ENCODE data around the gene ALDH1B1.

The ALDH1B1 gene

DNA sequence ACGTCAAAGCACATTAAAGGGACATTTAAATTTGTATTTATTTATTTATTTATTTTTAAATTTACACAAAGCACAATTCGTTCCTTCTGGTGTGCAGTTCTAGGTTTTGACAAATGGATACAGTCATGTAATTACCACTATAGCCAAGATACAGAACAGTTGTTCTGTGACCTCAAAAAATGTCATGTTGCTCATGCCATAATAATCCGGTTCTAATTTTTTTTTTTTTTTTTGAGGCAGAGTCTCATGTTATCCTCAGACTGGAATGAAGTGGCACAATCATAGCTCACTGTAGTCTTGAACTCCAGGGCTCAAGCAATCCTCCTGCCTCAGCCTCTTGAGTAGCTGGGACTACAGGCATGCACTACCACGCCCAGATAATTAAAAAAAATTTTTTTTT is 24.0 kb downstream of the ALDH1B1 start:
- DNase-seq (ENCODE audit: low read depth in 2 of 2), result no peak

DNA sequence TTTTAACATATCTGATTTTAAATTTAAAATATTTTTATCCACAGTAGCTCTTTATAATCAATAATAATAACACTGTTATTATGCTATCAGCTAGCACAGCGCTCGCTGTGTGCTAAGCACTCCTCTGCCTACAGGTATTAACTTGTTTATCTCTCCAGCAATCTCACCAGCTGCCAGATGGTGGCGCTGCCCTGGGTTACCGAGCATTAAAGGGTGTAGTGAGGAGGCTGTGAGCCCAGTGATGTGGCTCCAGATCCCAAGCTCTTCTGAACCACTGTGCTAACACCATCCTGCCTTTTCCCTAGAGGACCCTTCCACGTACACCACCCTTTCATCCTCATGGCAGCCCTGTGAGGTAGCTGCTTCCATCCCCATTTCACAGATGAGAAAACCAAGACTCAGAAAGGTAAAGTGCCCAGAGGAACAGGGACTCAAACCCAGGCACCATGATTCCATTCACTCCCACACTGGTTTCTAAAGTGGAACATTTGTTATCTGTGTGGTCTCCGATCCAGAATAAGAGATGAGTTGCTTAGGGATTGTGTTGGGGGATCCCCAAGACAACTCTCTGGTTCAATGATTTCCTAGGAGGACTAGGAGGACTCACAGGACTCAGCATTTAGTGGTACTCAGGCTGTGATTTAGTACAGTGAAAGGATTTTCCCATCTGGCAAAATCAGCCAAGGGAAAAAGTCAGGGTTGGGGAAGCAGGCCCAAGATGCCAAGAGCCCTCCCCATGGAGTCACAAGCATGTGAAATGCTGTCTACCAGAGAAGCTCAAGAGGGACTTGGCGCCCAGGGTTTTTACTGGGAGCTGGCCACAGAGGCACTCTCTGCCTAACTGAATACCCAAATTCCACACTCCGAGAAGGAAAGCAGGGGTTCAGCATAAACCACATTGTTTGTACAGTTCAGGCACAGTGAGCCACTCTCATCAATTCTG is 24.8 kb downstream of the ALDH1B1 start:
- no peak for DNase-seq (ENCODE audit: low read depth in 2 of 2)

DNA sequence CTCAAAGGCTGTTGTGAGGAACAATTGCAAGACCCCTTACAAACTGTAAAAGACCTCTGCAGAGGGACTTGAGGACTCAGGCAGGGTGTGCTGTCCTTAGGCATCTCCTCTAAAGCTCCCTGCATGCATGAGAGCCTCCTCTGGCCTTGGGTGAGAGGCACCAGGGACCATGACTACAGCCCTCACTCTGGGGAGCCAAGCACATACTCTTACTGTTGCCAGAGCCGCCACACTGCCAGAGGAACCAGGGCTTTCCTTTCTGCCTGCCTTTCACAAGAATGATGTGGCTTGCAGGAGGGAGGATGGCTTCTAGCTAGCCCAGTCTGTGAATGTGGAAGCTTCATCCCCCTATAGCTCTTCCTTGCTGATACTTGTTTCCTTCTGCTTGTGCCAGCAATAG is 25.9 kb downstream of the ALDH1B1 start:
- no peak for DNase-seq (ENCODE audit: low read depth in 2 of 2)

DNA sequence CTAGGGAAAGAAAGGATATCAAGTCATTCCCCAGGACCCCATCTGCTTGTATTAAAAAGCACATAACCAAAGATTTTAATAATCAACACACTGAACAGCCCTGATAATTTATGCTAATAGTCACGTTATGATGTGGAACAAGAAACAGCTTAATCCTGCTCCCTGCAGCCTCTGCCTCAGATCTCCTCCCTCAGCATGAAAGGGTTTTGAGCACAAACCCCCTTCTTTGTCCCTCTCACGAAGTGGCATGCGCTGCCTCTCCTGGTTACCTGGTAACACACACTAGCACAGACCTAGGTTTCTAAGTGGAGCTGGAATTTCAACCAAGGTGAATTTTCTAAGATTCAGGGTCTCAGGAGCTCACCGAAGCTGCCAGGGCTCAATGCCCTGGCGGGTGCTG is 26.7 kb downstream of the ALDH1B1 start:
- DNase-seq (ENCODE audit: low read depth in 2 of 2), result no peak

DNA sequence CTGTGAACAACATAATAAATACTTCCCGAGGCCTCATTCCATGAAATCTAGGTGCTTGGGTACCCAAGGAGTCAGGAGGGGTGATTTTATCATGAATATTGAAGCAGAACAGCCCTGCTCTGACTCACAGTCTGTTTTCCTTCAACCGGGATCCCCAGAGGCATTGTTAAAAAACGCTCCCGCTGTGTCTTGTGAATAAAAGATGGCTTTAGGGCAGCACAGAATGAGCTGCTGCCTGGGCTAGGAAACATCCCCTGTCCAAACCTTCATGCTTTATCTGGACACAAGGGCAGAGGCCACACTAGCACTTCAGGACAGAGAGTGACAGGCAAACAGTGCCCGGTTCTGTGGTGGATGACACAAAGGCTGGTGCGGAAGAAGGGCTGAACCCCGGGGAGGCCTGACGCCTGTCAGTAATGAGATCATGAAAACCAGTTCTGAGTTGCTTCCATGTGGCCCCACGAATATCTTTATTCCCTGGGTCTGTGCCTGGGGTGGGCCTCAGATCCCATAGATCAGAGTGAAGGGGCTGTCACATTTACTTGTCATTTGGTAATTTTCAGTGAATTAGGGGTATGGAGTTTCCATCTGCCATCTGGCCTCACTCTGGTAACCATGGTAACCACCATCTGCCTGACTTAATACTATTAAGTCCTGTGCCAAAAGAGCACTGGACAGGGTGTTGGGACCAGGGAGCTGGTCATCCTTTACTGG is 29.2 kb downstream of the ALDH1B1 start:
- no peak for DNase-seq (ENCODE audit: low read depth in 2 of 2)

DNA sequence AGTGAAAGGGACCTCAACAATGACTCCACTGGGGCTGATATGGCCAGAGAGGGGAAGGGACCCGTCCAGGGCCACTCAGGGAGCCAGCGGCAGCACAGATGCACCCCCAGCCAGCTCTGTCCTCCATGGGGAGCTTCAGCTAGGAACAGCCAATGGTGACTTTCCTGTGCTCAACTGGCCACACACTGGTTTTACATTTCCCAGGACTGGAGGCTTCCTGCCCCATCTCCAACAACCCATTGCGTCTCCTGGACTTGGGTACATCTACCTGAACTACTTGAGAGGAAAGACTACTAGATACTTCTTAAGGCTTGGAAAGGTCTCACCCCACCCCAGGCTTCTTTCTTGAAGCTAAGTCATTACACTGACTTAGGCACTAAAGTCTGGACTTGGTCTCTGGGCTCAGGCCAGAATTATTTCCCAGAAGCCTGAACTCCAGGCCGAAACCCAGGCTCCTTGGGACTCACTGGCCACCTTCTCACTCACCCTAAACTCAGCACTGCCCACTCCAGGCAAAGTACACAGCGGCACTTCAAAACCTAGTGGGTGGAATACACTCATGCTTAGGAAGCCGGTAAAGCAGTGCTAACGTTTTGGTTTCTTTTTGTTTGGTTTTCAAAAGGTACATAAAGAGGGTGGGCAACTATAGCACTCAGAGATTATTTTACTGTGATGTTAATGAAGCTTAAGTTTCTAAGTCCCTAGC is 30.2 kb downstream of the ALDH1B1 start:
- DNase-seq (ENCODE audit: low read depth in 2 of 2), result no peak

DNA sequence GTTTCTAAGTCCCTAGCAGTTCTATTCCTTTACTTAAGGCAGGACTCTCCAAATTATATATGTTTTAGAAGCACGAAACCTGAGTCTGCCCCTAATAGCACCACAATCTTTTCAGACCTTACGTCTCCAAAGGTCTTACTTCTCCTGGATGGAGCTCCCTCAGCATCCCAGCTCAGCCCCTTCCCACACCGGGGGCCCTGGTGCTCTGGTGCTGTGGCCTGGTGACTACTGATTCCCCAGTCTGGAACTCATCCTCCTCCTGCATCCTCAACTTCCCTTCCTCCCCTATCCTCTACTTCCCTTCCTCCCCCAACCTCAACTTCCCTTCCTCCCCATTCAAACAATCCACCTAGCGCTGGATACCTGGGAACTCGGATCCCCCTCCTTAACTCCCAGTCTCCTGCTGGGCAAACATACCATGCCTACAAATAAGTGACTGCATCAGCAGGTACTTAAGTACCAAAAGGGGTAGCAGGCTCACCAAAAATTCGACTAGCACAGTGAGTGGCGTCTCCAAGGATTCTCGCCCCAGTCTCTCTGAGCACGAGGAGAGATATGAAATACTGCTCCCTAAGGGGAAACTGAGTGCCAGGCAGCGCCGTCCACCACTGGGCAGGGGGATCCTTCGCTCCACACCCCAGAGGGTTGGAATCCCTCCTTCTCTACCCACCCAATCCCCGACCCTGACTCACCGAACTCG is 30.9 kb downstream of the ALDH1B1 start:
- no peak for DNase-seq (ENCODE audit: low read depth in 2 of 2)

DNA sequence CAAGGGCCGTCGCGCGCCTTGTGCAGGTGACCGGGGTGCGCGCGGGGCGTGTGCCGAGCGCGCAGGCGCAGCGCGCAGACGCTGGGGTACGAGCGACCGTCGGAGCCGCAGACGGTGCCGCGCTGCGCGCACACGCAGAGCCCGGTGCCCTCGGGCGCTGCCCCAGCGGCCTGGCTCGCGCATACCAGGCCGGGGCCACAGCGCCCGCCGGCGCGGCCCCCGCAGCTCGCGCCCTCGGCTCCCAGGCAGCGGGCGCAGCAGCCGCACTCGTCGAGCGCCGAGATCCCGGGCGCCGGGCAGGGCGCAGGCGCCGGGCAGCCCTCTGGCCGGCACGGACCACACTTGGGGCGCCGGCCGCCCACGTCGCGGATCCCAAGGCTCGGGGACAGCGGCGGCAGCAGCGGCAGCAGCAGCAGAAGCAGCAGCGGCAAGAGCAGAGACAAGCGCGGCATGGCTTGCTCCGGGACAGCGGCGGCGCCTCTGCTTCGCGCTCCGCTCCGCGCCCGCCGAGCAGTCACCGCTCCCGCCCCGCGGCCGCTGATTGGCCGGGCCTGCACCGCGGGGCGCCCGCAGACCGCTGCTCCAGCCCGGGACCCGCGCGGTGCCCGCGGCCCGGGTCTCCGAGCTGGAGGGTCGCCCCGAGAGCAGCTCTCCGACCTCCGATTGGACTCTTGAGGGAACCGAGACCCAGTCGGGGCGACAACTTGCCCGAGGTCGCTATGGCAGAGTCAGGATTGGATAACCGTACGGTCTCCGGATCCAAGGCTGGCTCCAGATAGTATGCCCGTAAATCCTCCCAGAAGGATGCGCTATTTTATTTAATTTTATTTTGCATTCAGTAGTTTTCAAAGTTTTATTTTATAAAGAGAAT is 31.7 kb downstream of the ALDH1B1 start, which contains the start of gene IGFBPL1:
Gene IGFBPL1, minus strand, starts transcription at position 482 of the 871 bp plus-strand sequence. Its CDS starts 30 bp downstream, at position 452.
- no peak for DNase-seq (ENCODE audit: low read depth in 2 of 2)

DNA sequence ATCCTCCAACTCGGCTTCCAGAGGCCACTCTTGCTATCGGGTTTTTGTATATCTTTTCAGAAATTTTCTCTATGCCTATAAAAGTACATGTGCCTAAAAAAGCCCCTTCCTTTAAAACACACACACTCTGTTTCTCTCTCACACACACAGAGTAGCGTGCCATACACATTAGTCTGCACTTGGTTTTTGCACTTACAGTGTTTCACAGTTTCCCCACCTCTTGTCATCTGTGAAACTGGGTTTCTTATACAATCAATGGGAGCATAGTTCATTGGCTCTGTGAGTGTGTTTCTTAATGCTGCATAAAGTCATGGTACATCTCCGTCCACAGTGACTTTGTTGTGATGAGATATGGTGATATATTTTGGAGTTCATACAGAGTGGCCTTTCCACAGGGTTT is 32.4 kb downstream of the ALDH1B1 start:
- DNase-seq (ENCODE audit: low read depth in 2 of 2), result no peak

DNA sequence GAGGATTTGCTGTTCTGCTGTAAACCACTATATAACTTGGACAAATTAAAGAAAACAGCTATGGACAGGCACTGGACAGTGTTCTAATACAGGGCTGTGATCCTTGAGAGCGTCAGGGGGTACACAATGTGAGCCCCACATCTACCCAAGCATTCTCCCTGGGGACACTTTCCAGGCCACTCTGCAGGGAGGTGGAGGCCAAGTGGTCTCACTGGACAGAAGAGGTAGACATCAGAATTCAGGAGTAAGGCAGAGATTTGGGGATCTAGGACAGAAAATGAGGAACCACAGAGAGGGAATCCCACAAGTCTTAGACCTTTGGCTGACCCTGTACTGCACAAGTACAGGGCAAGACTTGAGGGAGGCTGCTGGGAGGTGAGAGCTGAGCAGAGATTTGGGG is 35.6 kb downstream of the ALDH1B1 start:
- no peak for DNase-seq (ENCODE audit: low read depth in 2 of 2)

DNA sequence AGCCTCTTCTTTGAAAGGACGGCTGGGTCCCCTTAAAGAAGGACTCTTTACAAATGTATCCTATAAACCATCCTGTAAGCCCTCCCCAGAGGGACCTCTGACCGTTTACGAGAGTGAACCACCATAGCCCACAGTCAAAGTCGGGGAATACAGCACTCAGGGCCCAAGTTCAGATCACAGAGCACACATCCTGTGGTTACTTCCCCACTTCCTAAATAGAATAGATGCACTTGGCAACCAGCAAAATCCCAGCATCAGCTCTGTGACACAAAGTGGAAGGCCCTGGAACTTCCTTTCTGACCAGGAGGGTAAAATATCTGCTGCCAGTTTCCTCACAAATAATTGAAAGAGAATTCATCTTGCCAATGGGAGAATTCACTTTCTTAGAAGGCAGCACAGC is 38.6 kb downstream of the ALDH1B1 start:
- no peak for DNase-seq (ENCODE audit: low read depth in 2 of 2)

DNA sequence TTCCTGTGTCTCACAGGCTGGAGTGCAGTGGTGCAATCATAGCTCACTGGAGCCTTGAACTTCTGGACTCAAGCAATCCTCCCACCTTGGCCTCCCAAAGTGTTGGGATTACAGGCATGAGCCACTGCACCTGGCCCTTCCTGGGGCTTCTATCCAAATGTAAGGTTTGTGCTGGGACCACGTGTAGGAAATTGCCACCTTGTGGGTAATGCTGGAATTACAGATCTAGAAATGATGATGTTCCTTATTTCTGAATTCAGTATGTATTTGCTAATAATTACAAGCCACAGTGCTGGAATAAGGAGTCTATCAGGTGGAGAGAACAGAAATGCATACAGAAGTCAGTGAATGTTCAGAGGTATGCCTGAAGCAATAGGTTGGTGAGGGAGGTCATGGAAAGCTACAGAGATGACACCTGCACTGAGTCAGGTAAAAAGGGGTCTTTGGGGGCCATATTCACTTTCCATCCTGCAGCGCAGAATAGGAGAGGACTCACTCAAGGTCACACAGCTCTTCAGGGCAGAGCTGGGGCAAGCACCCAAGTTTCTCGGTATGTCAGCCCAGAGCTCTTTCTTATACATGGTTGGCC is 40.5 kb downstream of the ALDH1B1 start:
- DNase-seq (ENCODE audit: low read depth in 2 of 2), result no peak

DNA sequence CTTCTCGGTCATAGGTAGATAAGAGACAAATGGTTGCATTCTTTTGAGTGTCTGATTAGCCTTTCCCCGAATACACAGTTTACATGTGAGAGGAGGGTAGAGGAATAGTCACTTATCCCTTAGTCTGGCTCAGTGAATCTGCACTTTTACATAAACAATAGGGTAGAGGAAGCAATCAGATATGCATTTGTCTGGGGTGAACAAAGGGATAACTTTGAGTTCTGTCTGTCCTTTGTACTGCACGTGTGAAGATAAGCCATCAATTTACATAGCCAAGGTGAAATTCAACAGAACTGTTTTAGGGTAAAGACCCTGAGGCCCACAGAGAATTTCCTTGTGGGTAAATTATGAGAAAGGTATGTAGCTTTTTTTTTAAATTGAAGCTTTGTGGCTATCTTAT is 41.9 kb downstream of the ALDH1B1 start:
- no peak for DNase-seq (ENCODE audit: low read depth in 2 of 2)

DNA sequence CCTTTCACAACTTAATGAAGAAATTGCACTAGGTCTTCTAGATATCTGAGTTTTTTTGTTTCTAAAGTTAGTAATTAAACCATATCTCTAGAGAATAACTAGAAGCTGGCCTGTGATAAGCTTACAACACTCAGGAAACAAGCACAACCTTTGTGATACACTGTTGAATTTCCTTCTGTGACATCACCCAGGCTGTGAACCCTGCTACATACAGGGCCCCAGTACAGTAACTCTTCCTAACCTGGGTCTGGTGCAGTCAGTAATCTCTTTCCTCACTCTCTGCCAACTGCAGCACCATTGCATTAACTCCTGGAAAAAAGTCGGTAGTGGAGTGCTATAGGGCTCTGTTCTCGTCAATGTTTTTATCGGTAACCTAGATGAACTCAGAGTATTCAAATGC is 42.4 kb downstream of the ALDH1B1 start:
- DNase-seq (ENCODE audit: low read depth in 2 of 2), result no peak

DNA sequence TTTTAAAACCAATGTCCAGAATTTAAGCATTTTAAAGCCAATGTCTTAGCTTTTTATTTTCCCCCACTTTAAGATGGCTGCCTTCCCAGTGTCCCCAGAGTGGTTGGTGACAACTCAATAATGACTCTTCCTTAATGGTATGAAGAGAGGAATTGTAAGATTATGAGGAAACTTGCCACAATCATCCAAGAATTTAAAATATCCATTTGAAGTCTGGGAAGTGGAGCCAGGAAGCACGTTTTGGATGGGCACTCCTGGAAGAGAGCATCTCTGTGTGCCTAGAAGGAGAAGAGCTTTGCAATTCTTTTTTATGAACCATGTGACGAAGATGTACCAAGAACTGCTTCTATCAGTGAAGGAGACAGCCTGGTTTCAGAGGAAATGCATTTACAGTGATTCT is 43.0 kb downstream of the ALDH1B1 start:
- no peak for DNase-seq (ENCODE audit: low read depth in 2 of 2)

DNA sequence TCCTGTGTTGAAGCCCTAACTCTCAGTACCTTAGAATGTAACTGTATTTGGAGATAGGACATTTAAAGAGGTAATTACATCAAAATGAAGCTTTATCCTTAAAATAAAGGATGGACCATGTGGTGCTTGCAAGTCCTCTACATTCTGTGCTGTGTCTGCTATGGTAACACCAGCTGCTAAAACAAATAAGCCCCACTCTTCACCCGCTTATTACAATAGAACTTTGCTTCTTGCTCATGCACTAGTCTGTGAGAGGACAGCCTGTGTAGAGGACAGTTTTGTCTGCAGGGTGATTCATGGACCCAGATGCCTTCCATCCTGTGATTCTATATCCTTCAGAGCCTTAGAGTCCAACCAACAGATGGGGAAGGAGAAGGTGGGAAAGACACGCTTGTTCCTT is 44.2 kb downstream of the ALDH1B1 start:
- DNase-seq (ENCODE audit: low read depth in 2 of 2), result no peak

DNA sequence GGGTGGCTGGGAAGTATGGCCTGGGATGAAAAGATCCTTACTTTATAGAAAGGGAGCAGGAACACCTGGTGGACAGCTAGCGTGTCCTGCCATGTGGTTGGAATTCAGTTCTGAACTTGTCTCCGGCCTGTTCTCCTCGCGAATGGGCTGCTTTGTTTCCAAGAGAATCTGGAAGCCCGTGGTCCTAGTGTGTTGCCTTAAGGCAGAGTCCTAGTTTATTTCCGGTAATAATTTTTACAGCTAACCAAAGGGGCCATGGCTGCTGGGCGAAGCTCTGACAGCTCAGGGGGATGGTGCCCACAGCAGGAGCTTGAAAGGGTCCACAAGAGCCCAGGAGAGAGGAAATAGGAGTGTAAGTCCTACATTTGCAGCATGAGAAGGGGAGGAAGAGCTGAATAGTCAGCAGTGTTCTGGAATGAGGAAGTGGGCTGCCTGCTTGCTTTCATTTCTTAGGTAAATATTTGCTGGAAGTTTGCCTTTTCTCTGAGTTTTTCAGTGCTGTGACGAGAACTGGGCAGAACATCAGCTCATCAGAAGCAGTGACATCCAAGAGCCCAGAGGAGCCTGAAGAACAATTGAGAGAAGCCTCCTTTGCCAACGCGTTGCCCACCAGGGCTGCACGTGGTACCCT is 44.8 kb downstream of the ALDH1B1 start:
- DNase-seq (ENCODE audit: low read depth in 2 of 2), result no peak

DNA sequence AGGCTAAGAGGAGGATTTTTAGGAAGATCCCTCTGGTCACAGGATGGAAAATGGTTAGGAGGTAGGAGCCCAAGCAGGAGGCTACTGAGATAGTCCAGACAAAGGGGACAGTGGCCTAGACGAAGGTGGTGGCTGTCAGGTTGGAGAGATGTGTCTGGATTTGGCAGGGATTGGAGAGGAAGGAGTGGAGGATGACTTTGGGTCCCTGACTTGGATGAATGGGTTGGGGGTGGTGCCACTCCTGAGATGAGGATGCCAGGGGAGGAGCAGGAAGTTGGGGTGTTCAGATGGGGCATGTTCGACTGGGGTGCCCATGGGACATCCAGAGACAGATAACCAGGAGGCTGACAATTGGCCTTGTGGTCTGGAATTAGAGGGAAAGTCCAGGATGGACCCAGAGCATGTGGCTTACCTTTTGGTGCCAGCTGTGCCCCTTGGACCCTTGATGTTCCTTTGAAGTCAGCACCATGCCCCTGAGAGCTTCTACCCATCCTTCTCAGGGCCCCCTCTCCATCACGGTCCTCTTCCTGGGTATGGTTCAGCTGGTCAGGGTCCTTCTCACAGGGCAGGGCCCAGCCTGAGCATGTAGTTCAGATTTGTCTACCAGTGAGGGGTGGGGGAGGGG is 46.9 kb downstream of the ALDH1B1 start:
- DNase-seq (ENCODE audit: low read depth in 2 of 2), result no peak

DNA sequence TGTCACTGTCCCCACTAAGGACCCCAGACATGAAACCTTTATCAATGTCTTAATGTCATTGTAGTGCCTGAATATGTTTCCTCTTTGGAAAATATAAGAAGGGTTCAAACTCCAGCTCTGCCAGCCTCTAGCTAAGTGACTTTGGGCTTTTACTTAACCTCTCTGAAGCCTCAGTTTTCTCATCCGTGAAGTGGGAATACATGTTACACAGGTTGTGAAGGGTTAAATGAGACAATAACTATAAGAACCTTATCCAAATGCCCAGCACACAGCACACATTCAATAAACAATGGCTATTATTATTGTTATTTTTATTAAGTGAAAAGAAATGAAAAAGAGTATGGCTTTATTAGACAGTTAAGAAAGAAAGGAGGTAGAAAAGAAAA is 47.4 kb downstream of the ALDH1B1 start:
- no peak for DNase-seq (ENCODE audit: low read depth in 2 of 2)
